Caco-2 (cell line): ENCODE data around the gene PVALEF. TPM values are rescaled to one million over a fixed set of nuclear protein-coding genes. Genes with fewer than 3 reads are reported as not detected.

Experiments used
- BruUV-seq: library from RNA; stranded (reverse); fragments of 400-500 nt; replicated peaks from 2 replicates; lab custom pipeline; 2021; lab: Mats Ljungman, UMichigan
- CTCF ChIA-PET: fragments of 300-600 bp; sonication (Branson Sonifier 250); formaldehyde crosslinking; loops from one replicate; lab custom pipeline; 2022; ENCODE audit warnings: antibody characterized with exemption; lab: Charles Lee
- POLR2A ChIA-PET: fragments of 300-600 bp; sonication (Branson Sonifier 250); formaldehyde crosslinking; loops from one replicate; lab custom pipeline; 2022; ENCODE audit warnings: antibody characterized with exemption; lab: Charles Lee
- DNase-seq, 2 experiments: peaks; one replicate each; pipeline versions ENCODE4 v3.0.0 to v3.0.0-alpha.2; 2020 to 2022
- H3K27me3 ChIP-seq: replicated peaks from 2 replicates; pipeline ENCODE4 v1.6.0; 2011; ENCODE audit warnings: low read length; ENCODE audit not compliant: control insufficient read depth, insufficient read depth
- H3K36me3 ChIP-seq: 2 replicates; pipeline ENCODE4 v1.5.1; 2011; ENCODE audit warnings: low read length; ENCODE audit not compliant: control insufficient read depth, insufficient read depth
- H3K4me1 ChIP-seq: fragments of 250-450 bp; sonication (Bioruptor Pico); 2 replicates; pipeline ENCODE4 v1.5.1; 2020; ENCODE audit warnings: mild to moderate bottlenecking
- H3K4me3 ChIP-seq: 2 replicates; pipeline ENCODE4 v1.5.1; 2011; ENCODE audit warnings: low read depth, mild to moderate bottlenecking, control low read depth, low read length
- H3K9me3 ChIP-seq: fragments of 250-450 bp; sonication (Bioruptor Pico); 2 replicates; pipeline ENCODE4 v1.5.1; 2020; ENCODE audit warnings: mild to moderate bottlenecking, moderate library complexity
- H3K27ac Mint-ChIP-seq: one replicate; pipeline ENCODE4 v1.8.0; 2022; ENCODE audit warnings: mixed read lengths; ENCODE audit not compliant: unreplicated experiment
- H3K27me3 Mint-ChIP-seq: one replicate; pipeline ENCODE4 v1.8.0; 2022; ENCODE audit warnings: mixed read lengths; ENCODE audit not compliant: insufficient read depth, unreplicated experiment
- H3K36me3 Mint-ChIP-seq: one replicate; pipeline ENCODE4 v1.8.0; 2022; ENCODE audit warnings: mild to moderate bottlenecking, mixed read lengths; ENCODE audit not compliant: insufficient read depth, unreplicated experiment
- H3K4me1 Mint-ChIP-seq: one replicate; pipeline ENCODE4 v1.8.0; 2022; ENCODE audit warnings: low read depth, mixed read lengths; ENCODE audit not compliant: unreplicated experiment
- H3K4me3 Mint-ChIP-seq: one replicate; pipeline ENCODE4 v1.8.0; 2022; ENCODE audit warnings: mild to moderate bottlenecking, moderate library complexity, mixed read lengths; ENCODE audit not compliant: unreplicated experiment
- H3K9me3 Mint-ChIP-seq: one replicate; pipeline ENCODE4 v1.8.0; 2022; ENCODE audit warnings: mixed read lengths; ENCODE audit not compliant: unreplicated experiment
- intact Hi-C: fragments of 100-400 bp; cut with micrococcal nuclease; formaldehyde crosslinking; loops from one replicate; pipeline ENCODE4 v1.10.0; 2022; ENCODE audit not compliant: unreplicated experiment
- total RNA-seq: library from RNA; stranded (reverse); gene quantifications from 2 replicates; pipeline ENCODE4 v1.2.3, GENCODE V29; 2022
- TF ChIP-seq, protein P1 (sequence below), 2 experiments: fragments of 200-600 bp in 1 of 2; IDR thresholded peaks; 1 replicate in 1 of 2; 2 replicates in 1 of 2; pipeline versions ENCODE4 v1.5.1 to v1.8.0; 2011 to 2022; ENCODE audit warnings: antibody characterized with exemption in 1 of 2, control low read depth in 1 of 2, inconsistent platforms in 1 of 2, low read depth in 1 of 2, low read length in 1 of 2, mild to moderate bottlenecking in 1 of 2, moderate library complexity in 1 of 2; ENCODE audit not compliant: insufficient read depth in 1 of 2, severe bottlenecking in 1 of 2, unreplicated experiment in 1 of 2

PVALEF gene
- total RNA-seq, 1 experiment from 2014 or later = not detected

DNA sequence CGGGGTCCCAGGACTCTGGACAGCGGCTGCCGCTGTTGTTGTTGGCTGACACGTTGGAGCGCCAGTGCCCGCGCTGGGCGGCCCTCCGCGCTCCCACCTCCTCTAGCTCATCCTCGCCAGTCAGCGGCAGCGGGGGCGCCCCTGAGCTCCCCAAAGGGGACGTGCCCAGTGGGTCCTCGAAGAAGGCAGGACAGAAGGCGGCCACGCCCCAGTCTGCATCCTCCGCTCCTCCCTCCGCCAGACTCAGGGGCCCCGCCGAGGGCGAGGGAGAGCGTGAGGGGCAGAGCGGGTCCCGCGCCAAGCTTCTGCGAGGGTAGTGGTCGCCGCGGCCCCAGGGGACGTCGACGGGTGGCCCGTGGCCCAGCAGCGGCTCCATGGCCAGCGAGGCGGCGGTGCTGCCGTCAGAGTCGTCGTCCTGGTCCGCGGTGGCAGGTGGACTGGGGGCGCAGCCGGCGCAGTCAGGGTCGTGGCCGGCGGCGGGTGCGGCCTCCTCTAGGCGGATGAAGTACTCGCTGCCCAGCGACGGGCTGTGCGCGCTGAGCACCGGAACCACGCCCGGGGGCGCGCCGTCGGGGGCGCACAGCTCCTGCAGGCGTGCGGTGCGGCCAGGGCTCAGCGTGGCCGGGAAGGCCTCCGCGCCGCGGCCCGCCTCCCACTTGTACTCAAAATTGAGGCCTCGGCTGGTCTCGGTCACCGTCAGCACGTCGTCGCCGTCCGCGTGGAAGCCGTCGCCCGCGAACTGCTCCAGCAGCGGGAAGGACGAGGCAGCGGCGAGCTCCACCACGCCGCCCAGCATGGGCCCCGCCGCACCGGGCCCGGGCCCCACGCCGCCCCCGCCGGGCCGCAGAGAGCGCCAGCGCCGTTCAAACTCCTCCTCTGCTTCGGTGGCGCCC is 43.2 kb upstream of the PVALEF start:
- no peaks in the 10 kb centered on the region; the same call in 1 of the 2 replicates for H3K4me1 ChIP-seq
- ChIA-PET POLR2A (no interaction called here), CTCF (no interaction called here)
- Mint-ChIP-seq H3K9me3 (no peaks in the 10 kb centered on the region), H3K36me3 (peaks cover 19% of the 10 kb centered on the region), H3K4me1 (peaks cover 8% of the 10 kb centered on the region), H3K27ac (no peak overlapping the region), H3K27me3 (no peaks in the 10 kb centered on the region), H3K4me3 (no peak overlapping the region)
- no peak for DNase-seq
- no TSS peak for BruUV-seq
- H3K36me3 ChIP-seq = no peaks in the 10 kb centered on the region; the same call in none of the 2 replicates
- H3K4me3 ChIP-seq = no peak overlapping the region
- no peaks in the 10 kb centered on the region for H3K27me3 ChIP-seq
- no peaks in the 10 kb centered on the region for H3K9me3 ChIP-seq
- intact Hi-C loops = no loop called here
- TF ChIP-seq, protein P1, sequence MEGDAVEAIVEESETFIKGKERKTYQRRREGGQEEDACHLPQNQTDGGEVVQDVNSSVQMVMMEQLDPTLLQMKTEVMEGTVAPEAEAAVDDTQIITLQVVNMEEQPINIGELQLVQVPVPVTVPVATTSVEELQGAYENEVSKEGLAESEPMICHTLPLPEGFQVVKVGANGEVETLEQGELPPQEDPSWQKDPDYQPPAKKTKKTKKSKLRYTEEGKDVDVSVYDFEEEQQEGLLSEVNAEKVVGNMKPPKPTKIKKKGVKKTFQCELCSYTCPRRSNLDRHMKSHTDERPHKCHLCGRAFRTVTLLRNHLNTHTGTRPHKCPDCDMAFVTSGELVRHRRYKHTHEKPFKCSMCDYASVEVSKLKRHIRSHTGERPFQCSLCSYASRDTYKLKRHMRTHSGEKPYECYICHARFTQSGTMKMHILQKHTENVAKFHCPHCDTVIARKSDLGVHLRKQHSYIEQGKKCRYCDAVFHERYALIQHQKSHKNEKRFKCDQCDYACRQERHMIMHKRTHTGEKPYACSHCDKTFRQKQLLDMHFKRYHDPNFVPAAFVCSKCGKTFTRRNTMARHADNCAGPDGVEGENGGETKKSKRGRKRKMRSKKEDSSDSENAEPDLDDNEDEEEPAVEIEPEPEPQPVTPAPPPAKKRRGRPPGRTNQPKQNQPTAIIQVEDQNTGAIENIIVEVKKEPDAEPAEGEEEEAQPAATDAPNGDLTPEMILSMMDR (IDR thresholded peaks at IDR 0.05; ENCODE audit: insufficient read depth in 1 of 2, low read depth in 1 of 2, low read length in 1 of 2, severe bottlenecking in 1 of 2, unreplicated experiment in 1 of 2) = no peak

DNA sequence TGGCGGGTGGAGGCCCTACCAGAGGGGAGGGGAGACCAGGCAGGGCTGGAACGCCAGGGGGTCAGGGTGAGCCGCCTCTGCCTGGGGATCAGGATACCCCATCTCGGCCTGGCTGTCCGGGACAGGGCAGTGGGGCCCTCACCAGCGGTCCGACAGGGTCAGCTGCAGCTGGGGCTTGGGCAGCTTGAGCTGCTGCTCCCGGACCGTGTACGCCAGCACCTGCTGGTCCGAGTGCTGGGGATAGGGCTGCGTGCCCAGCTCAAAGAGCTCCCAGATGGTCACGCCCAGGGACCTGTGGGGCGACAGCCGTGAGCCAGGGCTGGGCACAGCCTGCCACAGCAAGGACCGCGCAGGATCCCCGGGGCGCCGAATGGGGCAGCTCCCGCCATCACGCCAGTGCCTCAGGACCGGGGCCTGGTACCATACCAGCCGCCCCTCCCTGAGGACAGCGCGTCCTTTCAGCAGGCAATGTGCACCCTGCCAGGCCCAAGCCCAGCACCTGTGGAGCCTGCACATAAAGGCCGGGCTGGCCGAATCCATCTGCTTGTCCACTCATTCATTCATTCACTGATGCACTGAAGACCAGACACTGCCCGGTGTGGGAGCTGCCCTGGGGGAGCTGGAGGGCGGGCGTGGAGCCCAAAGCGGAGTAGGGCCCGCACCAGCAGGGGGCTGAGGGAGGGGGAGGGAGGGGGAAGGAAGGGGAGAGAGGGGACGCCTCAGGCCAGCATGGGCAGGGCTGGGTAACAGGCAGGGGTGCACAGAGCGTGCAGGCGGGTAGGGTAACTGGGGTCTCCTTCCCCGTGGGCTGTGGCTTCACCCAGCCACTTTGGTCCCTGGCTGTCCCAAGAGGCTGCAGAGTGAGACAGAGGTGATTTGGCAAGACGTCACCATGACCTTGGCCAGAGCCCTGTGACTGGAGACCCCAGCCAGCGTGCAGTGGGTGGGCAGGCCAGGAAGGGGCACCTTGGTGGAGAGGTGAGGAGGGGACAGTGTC is 42.0 kb upstream of the PVALEF start:
- Mint-ChIP-seq H3K9me3 (no peaks in the 10 kb centered on the region), H3K27me3 (no peaks in the 10 kb centered on the region), H3K36me3 (peaks cover 16% of the 10 kb centered on the region), H3K27ac (no peak overlapping the region), H3K4me3 (no peak overlapping the region), H3K4me1 (peaks cover 7% of the 10 kb centered on the region)
- TF ChIP-seq, protein P1 (IDR thresholded peaks at IDR 0.05; ENCODE audit: insufficient read depth in 1 of 2, low read depth in 1 of 2, low read length in 1 of 2, severe bottlenecking in 1 of 2, unreplicated experiment in 1 of 2) = no peak
- intact Hi-C loops = no loop called here
- CTCF ChIA-PET = no interaction called here
- Histone ChIP-seq H3K4me3 (no peak overlapping the region), H3K9me3 (no peaks in the 10 kb centered on the region), H3K27me3 (no peaks in the 10 kb centered on the region), H3K4me1 (no peaks in the 10 kb centered on the region; the same call in 1 of the 2 replicates), H3K36me3 (no peaks in the 10 kb centered on the region; the same call in none of the 2 replicates)
- BruUV-seq = no TSS peak
- no peak for DNase-seq
- POLR2A ChIA-PET = no interaction called here

DNA sequence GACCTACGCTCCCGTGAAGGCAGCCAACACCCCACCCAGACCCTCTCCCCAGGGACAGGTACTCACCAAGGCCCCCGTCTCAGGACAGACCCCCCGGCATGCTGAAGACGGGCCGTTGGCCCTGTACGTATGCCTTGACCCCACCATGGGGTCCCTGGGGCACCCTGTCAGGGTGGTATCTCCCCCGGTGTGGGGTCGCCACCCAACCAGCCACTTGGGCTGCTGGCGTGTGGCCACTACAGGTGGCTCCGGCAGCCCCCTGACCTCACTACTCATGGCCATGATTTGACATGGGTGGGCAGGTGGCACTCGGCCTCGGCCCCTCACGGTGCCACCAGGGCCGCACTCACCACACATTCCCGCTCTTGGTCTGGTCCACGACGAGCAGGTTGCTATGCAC is 40.9 kb upstream of the PVALEF start:
- intact Hi-C loops = no loop called here
- H3K9me3 ChIP-seq = no peaks in the 10 kb centered on the region
- POLR2A ChIA-PET = no interaction called here
- Mint-ChIP-seq H3K27me3 (no peaks in the 10 kb centered on the region), H3K9me3 (no peaks in the 10 kb centered on the region), H3K36me3 (peaks cover 6% of the 10 kb centered on the region), H3K4me3 (no peak overlapping the region), H3K4me1 (no peaks in the 10 kb centered on the region), H3K27ac (no peak overlapping the region)
- TF ChIP-seq, protein P1 (IDR thresholded peaks at IDR 0.05; ENCODE audit: insufficient read depth in 1 of 2, low read depth in 1 of 2, low read length in 1 of 2, severe bottlenecking in 1 of 2, unreplicated experiment in 1 of 2) = no peak
- no TSS peak for BruUV-seq
- H3K4me1 ChIP-seq = no peaks in the 10 kb centered on the region
- no peak for DNase-seq
- CTCF ChIA-PET = no interaction called here
- no peaks in the 10 kb centered on the region; the same call in 1 of the 2 replicates for H3K36me3 ChIP-seq
- no peak overlapping the region for H3K4me3 ChIP-seq
- no peaks in the 10 kb centered on the region for H3K27me3 ChIP-seq
